ENCODE results near the gene SPATA12.

Gene SPATA12

GRCh38 chr3:57116501-57116900, 56.0 kb downstream of the SPATA12 start:
- no peak for DNase-seq (ENCODE audit: low spot score)

- DNase-seq (ENCODE audit: low spot score): no peak
These were observed 57.8 kb downstream of the SPATA12 start for GRCh38 chr3:57118254-57118653.

DNA sequence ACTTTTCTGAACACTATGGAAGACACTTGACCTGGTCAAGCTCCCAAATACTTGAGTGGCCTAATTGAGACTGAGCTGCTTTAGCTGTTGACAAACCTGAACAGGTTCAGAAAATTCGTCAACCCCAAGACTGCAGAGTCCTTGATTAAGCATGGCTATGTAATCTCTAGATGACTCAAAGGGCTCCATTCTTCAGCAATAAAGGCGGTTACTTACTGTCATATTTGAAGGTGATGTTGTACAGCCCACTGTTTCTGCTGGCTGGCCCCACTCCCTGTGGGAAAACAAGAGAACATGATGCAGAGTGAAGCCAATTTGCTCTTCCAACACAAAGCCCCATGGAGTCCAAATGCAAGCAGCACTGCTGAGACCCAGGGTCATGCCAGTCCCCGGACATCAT, 59.6 kb downstream of the SPATA12 start:
- no peak for DNase-seq (ENCODE audit: low spot score)

DNA sequence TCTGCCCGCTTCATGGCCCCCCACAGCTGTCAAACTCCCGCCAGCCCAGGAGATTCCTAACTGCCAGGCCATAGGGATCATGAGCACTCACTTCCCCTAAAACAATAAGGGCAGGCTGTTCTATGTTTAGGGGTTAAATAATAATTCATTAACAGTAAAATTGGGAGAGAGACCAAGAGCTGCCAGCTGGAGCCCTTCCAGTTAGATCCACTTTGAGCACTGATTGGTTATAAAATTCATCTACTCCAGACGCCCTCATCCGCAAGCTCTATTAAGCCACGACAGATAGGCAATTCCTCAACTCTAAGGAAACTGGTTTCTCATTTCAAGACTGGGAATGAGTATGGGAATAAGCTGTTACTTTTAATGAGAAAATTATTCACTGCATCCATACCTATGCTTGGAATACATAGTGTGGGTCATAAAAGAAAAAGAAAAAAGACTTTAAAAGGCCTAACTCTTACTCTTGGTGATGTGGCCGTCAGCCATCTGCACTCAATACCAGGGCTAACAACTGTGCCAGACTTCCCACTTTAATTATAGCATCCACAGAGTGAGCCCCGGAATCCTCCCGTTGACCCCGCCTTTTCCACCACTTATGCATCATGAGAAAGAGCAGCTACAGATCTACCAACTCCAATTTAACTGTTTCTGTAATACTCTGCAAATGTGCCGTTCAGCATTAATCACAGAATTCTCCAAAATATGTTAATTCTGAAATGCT, 60.1 kb downstream of the SPATA12 start:
- no peak for DNase-seq (ENCODE audit: low spot score)
